Stimulated activated CD8-positive, alpha-beta memory T cell treated with anti-CD3 and anti-CD28 coated beads, Interleukin-4, amount 100 ng/mL, for 4 hours (primary cell): Measurements from ENCODE around the gene CASD1.

Experiments used
- DNase-seq, 2 donors: peaks; one replicate each; pipeline ENCODE4 v3.0.0-alpha.2; 2020; ENCODE audit warnings: low read depth in 2 of 2, low spot score in 1 of 2

The CASD1 gene

GRCh38 chr7:94579470-94579869 is 69.9 kb downstream of the CASD1 start:
- DNase-seq: no peak

GRCh38 chr7:94580601-94581000 is 71.0 kb downstream of the CASD1 start:
- no peak for DNase-seq

GRCh38 chr7:94584113-94584512 is 74.5 kb downstream of the CASD1 start:
- no peak for DNase-seq

GRCh38 chr7:94588075-94588474 is 78.5 kb downstream of the CASD1 start:
- DNase-seq: no peak

GRCh38 chr7:94590526-94591162 is 81.0 kb downstream of the CASD1 start:
- no peak for DNase-seq

GRCh38 chr7:94591176-94591575 is 81.6 kb downstream of the CASD1 start:
- DNase-seq: no peak

GRCh38 chr7:94594882-94595281 is 85.3 kb downstream of the CASD1 start:
- DNase-seq: no peak

- DNase-seq: no peak
Observed at GRCh38 chr7:94595717-94596116, 86.1 kb downstream of the CASD1 start.

GRCh38 chr7:94600267-94600666 is 90.7 kb downstream of the CASD1 start:
- no peak for DNase-seq

- no peak for DNase-seq
Observed at GRCh38 chr7:94602181-94602580, 92.6 kb downstream of the CASD1 start.

- no peak for DNase-seq
Observed at GRCh38 chr7:94605031-94605430, 95.4 kb downstream of the CASD1 start.
